ENCODE results near the gene SERTAD4. TPM values are rescaled to one million over a fixed set of nuclear protein-coding genes. Genes with fewer than 3 reads are reported as not detected.

SERTAD4 gene
- total RNA-seq, 2 donors from 2014 or later, result not detected

DNA sequence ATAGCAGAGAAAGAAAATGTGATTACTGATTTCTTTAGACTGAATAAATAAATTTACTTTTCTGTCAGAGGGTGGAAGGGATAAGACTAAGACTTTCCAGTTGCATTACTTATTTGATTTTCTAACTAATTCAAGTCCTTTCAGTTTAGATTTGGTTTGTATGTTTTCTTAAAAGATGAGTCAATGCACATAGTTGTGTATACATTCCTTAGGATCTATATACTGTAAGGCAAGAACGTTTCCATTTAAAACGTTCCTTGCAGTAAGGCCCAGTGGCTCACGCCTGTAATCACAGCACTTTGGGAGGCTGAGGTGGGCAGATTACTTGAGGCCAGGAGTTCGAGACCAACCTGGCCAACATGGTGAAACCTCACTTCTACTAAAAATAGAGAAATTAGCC lies 14.5 kb upstream of the SERTAD4 start:
- H3K27me3 Mint-ChIP-seq, result peaks cover 22 to 33% of the 10 kb centered on the region in 2 donors
- H3K27ac Mint-ChIP-seq, result no peak overlapping the region
- DNase-seq (ENCODE audit: low spot score) (no peak), ATAC-seq (no peak)
- peaks cover 4% of the 10 kb centered on the region for H3K9me3 Mint-ChIP-seq
- no peaks in the 10 kb centered on the region for H3K4me1 Mint-ChIP-seq (ENCODE audit: low read depth in 2 of 2)
- no peaks in the 10 kb centered on the region for H3K36me3 Mint-ChIP-seq
- no peak overlapping the region for H3K4me3 Mint-ChIP-seq

DNA sequence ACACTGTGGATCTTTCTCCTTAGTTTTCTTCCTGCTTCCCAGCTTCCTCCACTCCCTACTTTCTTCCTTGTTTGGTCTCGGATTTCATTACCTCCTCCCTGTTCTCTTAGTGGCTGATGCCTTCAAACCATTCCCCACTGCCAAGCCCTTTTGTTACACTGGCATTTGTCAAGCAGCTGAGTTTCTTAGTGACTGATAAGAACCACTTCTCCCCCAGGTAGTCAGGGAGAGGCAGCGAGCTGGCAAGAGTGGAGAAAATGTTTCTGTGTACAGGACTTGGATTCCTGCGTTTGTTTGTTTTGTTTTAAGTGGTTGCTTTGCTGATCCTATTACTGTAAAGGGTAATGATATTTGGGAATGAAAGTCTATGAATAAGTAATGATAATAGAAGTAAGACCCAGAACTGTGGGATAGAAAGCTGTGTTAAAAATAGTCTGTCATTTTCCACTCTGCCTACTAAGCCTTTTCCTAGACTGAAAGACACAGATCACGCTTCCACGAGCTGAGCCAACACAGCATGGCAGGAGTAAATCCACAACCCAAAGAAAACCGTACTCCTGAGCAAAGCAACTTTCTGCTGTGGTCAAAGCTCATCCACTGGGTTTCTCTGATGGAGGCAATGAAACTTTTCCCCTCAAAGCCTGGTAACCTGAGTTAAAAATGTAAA lies 10.1 kb upstream of the SERTAD4 start:
- Mint-ChIP-seq H3K27ac (no peak overlapping the region), H3K36me3 (no peaks in the 10 kb centered on the region), H3K27me3 (peaks cover 9 to 18% of the 10 kb centered on the region in 2 donors), H3K4me1 (ENCODE audit: low read depth in 2 of 2) (no peaks in the 10 kb centered on the region), H3K4me3 (no peak overlapping the region), H3K9me3 (no peaks in the 10 kb centered on the region)
- DNase-seq (ENCODE audit: low spot score), result no peak
- ATAC-seq, result no peak

DNA sequence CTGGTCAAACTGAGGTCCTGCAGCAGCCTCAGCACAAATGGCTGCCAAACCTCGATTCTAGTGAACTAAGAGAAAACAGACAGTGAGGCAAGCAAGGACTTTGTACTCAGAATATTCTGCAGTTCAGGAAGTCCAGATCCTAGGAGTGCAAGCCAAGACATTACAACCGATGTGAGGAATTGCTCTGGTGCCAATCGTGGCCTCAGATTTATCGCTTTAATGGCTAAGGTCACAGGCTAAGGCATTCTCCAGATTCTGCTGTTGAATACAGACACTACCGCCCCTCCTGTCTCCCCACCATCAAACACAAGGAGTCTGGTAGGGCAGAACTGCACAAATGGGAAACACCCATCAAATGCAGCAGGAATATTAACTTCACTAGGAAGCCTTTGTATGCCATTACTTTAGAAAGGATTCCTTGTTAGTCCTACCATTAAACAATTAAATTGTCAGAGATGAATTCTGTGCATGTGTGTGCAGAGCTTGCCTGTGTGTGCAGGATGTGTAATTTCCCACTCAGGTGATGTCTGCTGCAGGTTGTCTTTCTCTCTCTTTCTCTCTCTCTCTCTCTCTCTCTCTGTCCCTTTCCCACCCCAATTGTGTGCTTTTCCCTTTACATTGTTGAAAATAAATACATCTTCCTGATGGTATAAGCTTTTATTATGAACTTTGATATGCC lies 9.2 kb upstream of the SERTAD4 start:
- ATAC-seq, result no peak
- Mint-ChIP-seq H3K4me1 (ENCODE audit: low read depth in 2 of 2) (no peaks in the 10 kb centered on the region), H3K27ac (no peak overlapping the region), H3K9me3 (no peaks in the 10 kb centered on the region), H3K27me3 (peaks cover 9 to 18% of the 10 kb centered on the region in 2 donors), H3K36me3 (no peaks in the 10 kb centered on the region), H3K4me3 (no peak overlapping the region)
- DNase-seq (ENCODE audit: low spot score), result no peak

DNA sequence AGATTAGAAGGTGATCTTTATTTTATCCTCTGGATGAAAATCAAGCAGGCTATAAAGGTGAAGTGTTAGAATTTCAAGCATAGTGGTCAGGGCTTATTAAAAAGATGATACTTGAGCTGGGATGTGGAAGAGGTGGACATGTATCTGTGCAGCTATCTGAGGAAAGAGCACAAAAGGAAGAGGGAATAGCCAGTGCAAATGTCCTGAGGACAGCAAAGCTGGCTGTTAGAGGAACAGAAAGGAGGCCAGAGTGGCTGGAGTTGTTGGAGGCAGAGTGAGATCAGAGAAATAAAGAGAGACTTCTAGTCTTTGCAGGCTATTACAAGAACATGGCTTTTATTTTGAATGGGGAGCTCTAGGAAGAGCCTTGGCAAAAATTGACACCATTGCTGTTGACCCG lies 4.4 kb upstream of the SERTAD4 start:
- Mint-ChIP-seq H3K9me3 (no peaks in the 10 kb centered on the region), H3K27me3 (peaks cover 6 to 25% of the 10 kb centered on the region in 2 donors), H3K4me1 (ENCODE audit: low read depth in 2 of 2) (peaks cover 0 to 3% of the 10 kb centered on the region in 2 donors), H3K27ac (no peak overlapping the region), H3K4me3 (no peak overlapping the region), H3K36me3 (no peaks in the 10 kb centered on the region)
- DNase-seq (ENCODE audit: low spot score) (no peak), ATAC-seq (no peak)

DNA sequence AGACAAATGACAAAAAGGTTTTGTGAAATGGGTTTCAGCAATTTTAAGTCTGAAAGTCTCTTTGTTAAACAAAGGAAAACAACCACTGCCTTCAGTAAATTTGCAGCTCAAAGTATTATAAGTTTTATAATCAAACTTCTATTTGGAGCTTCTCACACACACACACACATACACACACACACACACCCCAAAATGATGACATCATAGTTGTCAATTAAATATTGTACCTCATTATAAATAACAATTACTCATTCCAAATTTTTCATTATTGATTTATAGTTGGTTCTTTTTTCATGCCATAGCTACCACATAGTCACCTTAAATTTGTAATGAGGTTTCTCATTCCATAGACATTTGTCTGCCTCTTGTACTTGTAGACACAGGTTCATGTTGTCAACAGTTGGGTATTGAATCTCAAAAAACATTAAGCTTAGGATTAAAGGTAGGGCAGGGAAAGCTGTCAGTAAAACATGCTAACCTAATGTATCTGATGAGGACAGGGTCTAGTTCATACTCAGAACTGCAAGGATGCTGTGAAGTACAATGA lies 2.4 kb upstream of the SERTAD4 start:
- DNase-seq (ENCODE audit: low spot score) (no peak), ATAC-seq (no peak)
- peaks cover 0 to 7% of the 10 kb centered on the region in 2 donors for H3K4me1 Mint-ChIP-seq (ENCODE audit: low read depth in 2 of 2)
- no peak overlapping the region for H3K4me3 Mint-ChIP-seq
- no peaks in the 10 kb centered on the region for H3K9me3 Mint-ChIP-seq
- peaks cover 11 to 27% of the 10 kb centered on the region in 2 donors for H3K27me3 Mint-ChIP-seq
- no peaks in the 10 kb centered on the region for H3K36me3 Mint-ChIP-seq
- H3K27ac Mint-ChIP-seq, result no peak overlapping the region

DNA sequence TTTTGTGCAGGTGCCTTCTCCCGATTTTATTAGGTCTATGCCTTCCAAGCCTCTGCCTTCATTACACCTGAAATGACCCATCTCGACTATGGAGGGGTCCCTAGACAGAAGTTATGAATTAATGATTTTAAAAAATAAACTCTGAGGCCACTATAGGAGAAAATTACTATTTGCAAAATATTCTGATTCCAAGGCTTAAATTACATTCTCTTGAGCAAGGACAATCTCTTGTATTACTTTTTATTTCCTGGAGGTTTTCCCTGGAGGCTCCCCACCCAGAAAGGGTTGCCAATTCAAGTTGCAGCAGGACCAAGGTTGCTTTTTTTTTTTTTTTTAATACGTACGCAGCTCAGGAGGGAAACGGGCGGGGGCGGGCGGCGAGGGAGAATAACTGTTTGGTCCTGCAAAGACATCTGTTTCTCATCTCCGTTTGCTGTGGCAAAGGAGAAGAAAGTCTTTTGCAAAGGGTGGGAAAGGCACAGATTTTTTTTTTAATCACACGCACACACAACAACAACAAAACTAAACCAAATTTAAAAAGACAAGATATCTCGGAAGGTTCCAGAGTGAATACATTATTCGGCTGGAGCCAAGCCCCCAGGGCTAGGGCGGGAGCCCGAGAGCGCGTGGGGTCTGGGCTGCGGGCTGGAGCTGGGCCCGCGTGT lies 618 bp upstream of the SERTAD4 start:
- peaks cover 0 to 7% of the 10 kb centered on the region in 2 donors for H3K4me1 Mint-ChIP-seq (ENCODE audit: low read depth in 2 of 2)
- peaks cover 20 to 44% of the 10 kb centered on the region in 2 donors for H3K27me3 Mint-ChIP-seq
- no peak for ATAC-seq
- no peak overlapping the region for H3K27ac Mint-ChIP-seq
- DNase-seq (ENCODE audit: low spot score), result no peak
- H3K4me3 Mint-ChIP-seq, result peak overlapping the region; percentile 78
- H3K9me3 Mint-ChIP-seq, result no peaks in the 10 kb centered on the region
- H3K36me3 Mint-ChIP-seq, result no peaks in the 10 kb centered on the region

DNA sequence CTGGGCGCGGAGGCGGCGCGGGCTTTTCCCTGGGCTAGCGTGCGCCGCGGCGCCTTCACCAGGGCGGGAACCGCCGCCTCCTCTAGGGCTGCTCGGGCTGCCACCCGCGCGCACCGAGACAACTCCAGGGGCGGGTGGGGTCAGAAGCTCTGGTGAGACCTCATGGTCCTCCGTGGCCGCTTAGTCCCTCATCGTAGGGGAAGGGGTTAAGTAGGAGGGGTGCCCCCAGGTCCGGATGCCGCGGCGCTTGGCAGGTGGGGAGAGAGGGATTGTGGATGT lies 559 bp downstream of the SERTAD4 start:
- Mint-ChIP-seq H3K9me3 (no peaks in the 10 kb centered on the region), H3K27me3 (peaks cover 27 to 52% of the 10 kb centered on the region in 2 donors), H3K4me3 (no peak overlapping the region), H3K36me3 (no peaks in the 10 kb centered on the region), H3K4me1 (ENCODE audit: low read depth in 2 of 2) (peaks cover 0 to 7% of the 10 kb centered on the region in 2 donors), H3K27ac (no peak overlapping the region)
- DNase-seq (ENCODE audit: low spot score) (no peak), ATAC-seq (peak; percentile 24 to 53)

DNA sequence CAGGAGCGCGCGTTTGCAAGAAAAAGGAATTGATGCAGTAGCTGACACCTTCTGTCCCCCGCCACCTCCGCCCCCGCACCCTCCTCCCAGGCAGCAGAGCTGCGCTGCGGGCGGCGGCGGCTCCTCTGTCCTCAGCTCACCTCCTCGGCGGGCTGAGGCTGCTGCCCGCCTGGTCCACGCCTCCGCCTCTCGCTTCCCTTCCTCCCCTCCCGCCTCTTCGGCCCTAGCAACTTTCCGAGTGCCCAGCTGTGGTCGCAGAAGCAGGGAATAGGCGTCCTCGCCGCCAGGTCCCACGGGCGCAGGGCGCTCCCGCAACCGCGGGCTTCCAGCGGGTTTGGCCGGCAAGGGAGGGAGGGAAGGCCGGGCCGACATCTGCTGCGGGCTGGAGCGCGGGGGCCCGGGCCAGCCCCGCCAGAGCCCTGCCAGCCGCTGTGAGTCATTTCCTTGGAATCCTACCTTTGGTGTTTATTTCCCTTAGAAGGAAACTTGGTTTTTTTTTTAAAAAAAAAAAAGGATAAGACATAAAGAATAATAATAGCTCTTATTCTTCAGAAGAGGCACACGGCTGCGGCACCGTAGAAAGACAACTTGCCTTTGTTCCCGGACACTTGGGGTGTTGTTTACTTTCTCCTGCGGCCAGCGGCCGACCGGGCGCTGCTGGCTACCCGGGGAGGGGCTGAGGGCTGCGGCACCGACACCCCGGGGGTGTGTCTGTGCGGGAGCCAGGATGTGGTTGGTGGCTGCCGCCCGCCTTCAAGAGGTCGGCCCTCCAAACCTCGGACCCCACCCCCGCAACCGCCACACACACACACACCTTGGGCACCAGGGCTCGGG lies 1.1 kb downstream of the SERTAD4 start:
- peaks cover 27 to 52% of the 10 kb centered on the region in 2 donors for H3K27me3 Mint-ChIP-seq
- DNase-seq (ENCODE audit: low spot score) (no peak), ATAC-seq (peak; percentile 57 to 63)
- H3K27ac Mint-ChIP-seq, result no peak overlapping the region
- no peaks in the 10 kb centered on the region for H3K36me3 Mint-ChIP-seq
- peaks cover 0 to 7% of the 10 kb centered on the region in 2 donors for H3K4me1 Mint-ChIP-seq (ENCODE audit: low read depth in 2 of 2)
- H3K9me3 Mint-ChIP-seq, result no peaks in the 10 kb centered on the region
- H3K4me3 Mint-ChIP-seq, result peak overlapping the region; percentile 42

DNA sequence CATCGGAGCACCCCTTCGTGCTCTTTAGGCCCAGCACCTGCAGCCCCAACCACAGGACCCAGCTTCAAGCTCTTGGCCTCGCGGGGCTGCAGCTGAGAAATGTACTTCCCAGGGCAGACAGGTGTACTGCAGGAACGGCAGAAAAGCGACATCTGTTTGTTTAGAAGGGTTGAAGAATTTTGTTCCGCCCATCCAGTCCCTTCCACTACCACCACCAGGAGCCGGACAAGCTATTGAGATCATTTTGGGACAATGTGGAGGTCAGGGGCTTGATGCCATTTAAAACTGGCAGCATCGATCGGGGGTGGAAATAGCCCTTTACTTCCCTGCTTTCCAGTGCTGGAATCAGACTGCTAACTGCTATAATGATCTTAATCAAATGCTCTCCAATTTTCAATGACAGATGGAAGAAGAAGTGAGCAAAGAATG lies 1.7 kb downstream of the SERTAD4 start:
- H3K9me3 Mint-ChIP-seq, result no peaks in the 10 kb centered on the region
- H3K4me3 Mint-ChIP-seq, result peak overlapping the region; percentile 42
- peaks cover 0 to 7% of the 10 kb centered on the region in 2 donors for H3K4me1 Mint-ChIP-seq (ENCODE audit: low read depth in 2 of 2)
- no peak overlapping the region for H3K27ac Mint-ChIP-seq
- peaks cover 27 to 52% of the 10 kb centered on the region in 2 donors for H3K27me3 Mint-ChIP-seq
- DNase-seq (ENCODE audit: low spot score) (no peak), ATAC-seq (no peak)
- no peaks in the 10 kb centered on the region for H3K36me3 Mint-ChIP-seq

DNA sequence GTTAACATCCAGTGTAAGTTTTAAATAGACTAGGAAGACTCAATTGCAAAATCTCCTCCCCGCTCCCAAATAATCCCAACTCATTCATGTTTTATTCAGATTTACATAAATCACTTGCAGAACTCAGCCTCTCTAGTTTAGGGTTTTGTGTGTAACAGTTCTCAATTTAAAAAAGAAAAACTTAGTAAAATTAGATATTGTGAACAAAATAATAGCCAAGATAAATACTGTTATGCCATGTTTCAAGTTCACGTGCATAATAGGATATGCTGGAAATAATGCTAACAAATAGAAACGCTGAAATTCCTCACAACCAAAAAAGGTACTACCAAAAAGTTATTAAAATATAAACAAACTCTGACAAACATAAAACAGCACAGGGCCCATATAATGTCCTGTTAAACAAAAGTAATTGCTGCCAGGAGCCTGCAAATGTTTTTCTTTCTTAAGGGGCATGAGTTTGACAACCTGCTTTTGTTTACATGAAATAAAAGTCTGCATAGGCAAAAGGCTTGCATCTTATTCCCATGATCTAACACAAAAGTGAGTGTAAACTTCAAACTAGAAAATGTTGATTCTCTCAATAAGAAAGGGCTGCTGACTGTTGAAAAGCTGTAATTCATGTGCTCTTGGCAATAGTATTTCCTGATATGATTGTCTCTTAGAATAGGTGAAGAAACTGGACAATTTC lies 2.9 kb downstream of the SERTAD4 start:
- Mint-ChIP-seq H3K27ac (no peak overlapping the region), H3K4me1 (ENCODE audit: low read depth in 2 of 2) (peaks cover 0 to 7% of the 10 kb centered on the region in 2 donors), H3K36me3 (no peaks in the 10 kb centered on the region), H3K9me3 (no peaks in the 10 kb centered on the region), H3K4me3 (no peak overlapping the region), H3K27me3 (peaks cover 30 to 56% of the 10 kb centered on the region in 2 donors)
- ATAC-seq, result no peak
- no peak for DNase-seq (ENCODE audit: low spot score)

DNA sequence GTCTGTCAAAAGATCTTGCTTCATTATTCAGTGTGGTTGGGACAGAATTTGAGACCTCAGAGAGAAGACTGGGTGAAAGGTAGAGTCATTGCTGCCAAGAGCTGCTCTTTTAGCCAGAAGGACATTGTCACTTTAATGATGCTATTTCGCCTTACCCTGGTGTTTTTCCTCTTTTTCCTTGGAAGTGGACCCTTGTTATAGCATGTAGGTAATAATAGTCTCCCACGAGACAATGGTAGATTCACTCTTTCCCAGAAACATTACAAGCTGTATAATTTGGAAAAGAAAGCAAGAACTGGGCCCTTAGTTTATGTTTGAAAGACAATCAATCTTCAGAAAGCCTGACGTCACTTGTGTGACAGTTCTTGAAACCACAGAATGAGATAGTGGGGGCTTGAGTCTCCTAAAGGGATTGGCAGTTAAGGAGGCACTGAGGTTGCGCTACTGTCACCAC lies 3.8 kb downstream of the SERTAD4 start:
- peaks cover 0 to 7% of the 10 kb centered on the region in 2 donors for H3K4me1 Mint-ChIP-seq (ENCODE audit: low read depth in 2 of 2)
- DNase-seq (ENCODE audit: low spot score) (no peak), ATAC-seq (no peak)
- no peaks in the 10 kb centered on the region for H3K9me3 Mint-ChIP-seq
- peaks cover 35 to 62% of the 10 kb centered on the region in 2 donors for H3K27me3 Mint-ChIP-seq
- no peak overlapping the region for H3K4me3 Mint-ChIP-seq
- no peaks in the 10 kb centered on the region for H3K36me3 Mint-ChIP-seq
- H3K27ac Mint-ChIP-seq, result no peak overlapping the region

DNA sequence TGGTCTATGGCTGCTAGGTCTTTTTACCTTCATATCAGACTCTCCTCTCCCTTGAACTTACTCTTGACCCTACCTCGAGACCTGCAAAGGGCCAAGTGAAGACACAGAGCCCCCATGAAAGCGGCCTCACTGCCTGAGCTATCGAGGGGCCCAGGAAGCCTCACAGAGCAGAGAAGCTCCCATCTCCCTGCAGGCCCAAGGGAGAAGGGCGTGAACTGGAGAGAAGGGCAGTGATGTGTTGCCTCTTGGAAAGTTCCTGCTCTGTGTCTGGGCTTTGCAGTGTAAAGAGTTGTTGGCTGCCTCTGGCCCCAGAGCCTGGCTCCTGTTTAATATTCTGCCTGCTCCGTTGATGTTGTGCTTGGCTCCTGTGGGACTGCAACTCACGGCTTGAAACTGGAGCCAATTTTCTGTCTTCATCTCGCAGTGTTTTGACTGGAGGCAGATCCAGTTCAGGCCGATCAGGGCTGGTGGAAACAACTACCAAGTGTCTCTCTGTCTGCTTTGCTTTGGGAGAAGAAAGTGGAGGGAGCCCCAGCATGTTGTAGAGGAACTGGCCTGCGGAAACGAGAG lies 4.3 kb downstream of the SERTAD4 start:
- Mint-ChIP-seq H3K27me3 (peaks cover 38 to 63% of the 10 kb centered on the region in 2 donors), H3K4me1 (ENCODE audit: low read depth in 2 of 2) (peaks cover 0 to 7% of the 10 kb centered on the region in 2 donors), H3K36me3 (no peaks in the 10 kb centered on the region), H3K9me3 (no peaks in the 10 kb centered on the region), H3K27ac (no peak overlapping the region), H3K4me3 (no peak overlapping the region)
- DNase-seq (ENCODE audit: low spot score) (no peak), ATAC-seq (peak in 1 of 2 donors; percentile 46)

All from natural killer cell treated with Interleukin-12 subunit alpha and Interleukin-12 subunit beta and Interleukin-15 and Interleukin-18, amount 100 ng/mL, for 72 hours (primary cell).